HG03135 (cell line): ENCODE measurements around the gene GALNT2.

Experiments
- ATAC-seq: cut with Tn5 transposase; IDR thresholded peaks from one replicate; pipeline ENCODE4 v1.9.1; 2021; ENCODE audit warnings: mild to moderate bottlenecking, moderate library complexity; ENCODE audit not compliant: unreplicated experiment

GALNT2 gene

GRCh38 chr1:230090194-230090711 is 23.2 kb downstream of the GALNT2 start:
- ATAC-seq, result no peak

- ATAC-seq, result no peak
These were observed 24.6 kb downstream of the GALNT2 start for GRCh38 chr1:230091473-230092231.

- ATAC-seq, result no peak
These were observed 27.7 kb downstream of the GALNT2 start for GRCh38 chr1:230094746-230095145.

GRCh38 chr1:230095938-230096337 is 28.9 kb downstream of the GALNT2 start:
- ATAC-seq, result no peak

GRCh38 chr1:230097370-230097769 is 30.3 kb downstream of the GALNT2 start:
- no peak for ATAC-seq

- ATAC-seq, result no peak
These were observed 31.7 kb downstream of the GALNT2 start for GRCh38 chr1:230098723-230099122.

GRCh38 chr1:230099465-230099864 is 32.4 kb downstream of the GALNT2 start:
- ATAC-seq, result no peak

- no peak for ATAC-seq
These were observed 33.9 kb downstream of the GALNT2 start for GRCh38 chr1:230100932-230101331.

GRCh38 chr1:230101556-230101955 is 34.5 kb downstream of the GALNT2 start:
- no peak for ATAC-seq

GRCh38 chr1:230102046-230102445 is 35.0 kb downstream of the GALNT2 start:
- no peak for ATAC-seq

GRCh38 chr1:230102472-230102871 is 35.4 kb downstream of the GALNT2 start:
- ATAC-seq, result no peak

GRCh38 chr1:230103306-230104173 is 36.5 kb downstream of the GALNT2 start:
- no peak for ATAC-seq

- ATAC-seq, result peak; percentile 39
These were observed 37.6 kb downstream of the GALNT2 start for GRCh38 chr1:230104395-230105244.

GRCh38 chr1:230105245-230105753 is 38.3 kb downstream of the GALNT2 start:
- no peak for ATAC-seq

GRCh38 chr1:230105754-230106625 is 39.0 kb downstream of the GALNT2 start:
- no peak for ATAC-seq

- ATAC-seq, result no peak
These were observed 40.9 kb downstream of the GALNT2 start for GRCh38 chr1:230107941-230108340.

GRCh38 chr1:230108580-230108979 is 41.5 kb downstream of the GALNT2 start:
- ATAC-seq, result no peak

- no peak for ATAC-seq
These were observed 42.0 kb downstream of the GALNT2 start for GRCh38 chr1:230109066-230109465.

- peak; percentile 82 for ATAC-seq
These were observed 43.0 kb downstream of the GALNT2 start for GRCh38 chr1:230109895-230110667.
